Diencephalon (tissue), 1 donor: ENCODE measurements around the gene IPO8. TPM values are rescaled to one million over a fixed set of nuclear protein-coding genes. Genes with fewer than 3 reads are reported as not detected.

Experiments
- total RNA-seq: library from RNA; depleted of rRNA; stranded (reverse); fragments of >200 nt; gene quantifications from one replicate; pipeline ENCODE4 v1.2.3, GENCODE V29; 2014

Gene IPO8
- total RNA-seq: 42.0 TPM

GRCh38 chr12:30695199-30696102 is at the start of gene IPO8:
Gene IPO8, minus strand, starts transcription at chr12:30695869. Its CDS starts 222 bp downstream, at chr12:30695647.

Other genes starting within 250 kb of the IPO8 start
- 49.6 TPM for gene CAPRIN2, start 59.1 kb upstream of the IPO8 start, total RNA-seq
- 13.8 TPM for gene TSPAN11, start 230.9 kb upstream of the IPO8 start, total RNA-seq